Right lobe of liver (tissue), 4 donors: Measurements from ENCODE around the gene COL27A1.

ENCODE experiments used
- POLR2A ChIP-seq: fragments of 450-650 bp; IDR thresholded peaks from one replicate; pipeline ENCODE4 v1.6.1; 2017; ENCODE audit warnings: antibody characterized with exemption, mild to moderate bottlenecking
- TF ChIP-seq, protein P1 (sequence below), 4 donors: fragments of 200-600 bp in 3 of 4; fragments of 450-650 bp in 1 of 4; IDR thresholded peaks; one replicate each; pipeline versions ENCODE4 v1.5.1 to v1.8.0; 2016 to 2022; ENCODE audit warnings: antibody characterized with exemption in 4 of 4, mild to moderate bottlenecking in 2 of 4
- donor health status: DM: no; HTN: no; CAD: no.
- donor health status: DM: no; HTN: no; CAD: no.
- donor health status: DM: no; HTN: yes; CAD: no.

DNA sequence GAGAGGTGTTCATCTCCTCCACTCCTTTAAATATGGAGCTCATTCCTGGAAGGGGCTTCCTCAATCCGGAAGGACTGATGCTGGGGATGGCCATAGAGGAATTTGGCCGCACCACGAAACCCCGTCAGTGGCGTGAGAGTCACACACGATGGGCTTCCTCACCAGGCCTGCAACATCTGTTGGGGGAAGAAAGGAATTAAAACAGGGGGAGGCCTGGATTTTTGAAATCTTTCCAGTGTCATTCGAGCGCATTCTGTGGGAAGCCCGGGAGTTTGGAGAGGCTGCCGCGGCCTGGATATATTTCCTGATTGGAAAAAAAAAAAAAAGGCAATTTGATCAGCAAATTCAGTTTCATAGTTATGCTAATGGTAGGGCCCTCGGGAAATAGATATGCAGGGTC lies 91.2 kb downstream of the COL27A1 start:
- TF ChIP-seq, protein P1, sequence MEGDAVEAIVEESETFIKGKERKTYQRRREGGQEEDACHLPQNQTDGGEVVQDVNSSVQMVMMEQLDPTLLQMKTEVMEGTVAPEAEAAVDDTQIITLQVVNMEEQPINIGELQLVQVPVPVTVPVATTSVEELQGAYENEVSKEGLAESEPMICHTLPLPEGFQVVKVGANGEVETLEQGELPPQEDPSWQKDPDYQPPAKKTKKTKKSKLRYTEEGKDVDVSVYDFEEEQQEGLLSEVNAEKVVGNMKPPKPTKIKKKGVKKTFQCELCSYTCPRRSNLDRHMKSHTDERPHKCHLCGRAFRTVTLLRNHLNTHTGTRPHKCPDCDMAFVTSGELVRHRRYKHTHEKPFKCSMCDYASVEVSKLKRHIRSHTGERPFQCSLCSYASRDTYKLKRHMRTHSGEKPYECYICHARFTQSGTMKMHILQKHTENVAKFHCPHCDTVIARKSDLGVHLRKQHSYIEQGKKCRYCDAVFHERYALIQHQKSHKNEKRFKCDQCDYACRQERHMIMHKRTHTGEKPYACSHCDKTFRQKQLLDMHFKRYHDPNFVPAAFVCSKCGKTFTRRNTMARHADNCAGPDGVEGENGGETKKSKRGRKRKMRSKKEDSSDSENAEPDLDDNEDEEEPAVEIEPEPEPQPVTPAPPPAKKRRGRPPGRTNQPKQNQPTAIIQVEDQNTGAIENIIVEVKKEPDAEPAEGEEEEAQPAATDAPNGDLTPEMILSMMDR (IDR thresholded peaks at IDR 0.05) = no peak
- no peak for TF ChIP-seq POLR2A
